ENCODE results near the gene CPT2. TPM values are rescaled to one million over a fixed set of nuclear protein-coding genes. Genes with fewer than 3 reads are reported as not detected.

CPT2 gene
- total RNA-seq, 1 donor from 2014 or later: 26.3 TPM

GRCh38 chr1:53163291-53163768 lies 33.3 kb upstream of the CPT2 start:
- Histone ChIP-seq H3K4me1 (no peaks in the 10 kb centered on the region), H3K27ac (no peak overlapping the region), H3K9me3 (no peaks in the 10 kb centered on the region), H3K27me3 (ENCODE audit: low read depth) (no peaks in the 10 kb centered on the region), H3K36me3 (no peaks in the 10 kb centered on the region), H3K4me3 (no peak overlapping the region)
- DNase-seq (no peak), ATAC-seq (no peak)
- no peak for TF ChIP-seq CTCF (IDR thresholded peaks at IDR 0.05)
- intact Hi-C loops (cut with DNase I): no loop called here

DNA sequence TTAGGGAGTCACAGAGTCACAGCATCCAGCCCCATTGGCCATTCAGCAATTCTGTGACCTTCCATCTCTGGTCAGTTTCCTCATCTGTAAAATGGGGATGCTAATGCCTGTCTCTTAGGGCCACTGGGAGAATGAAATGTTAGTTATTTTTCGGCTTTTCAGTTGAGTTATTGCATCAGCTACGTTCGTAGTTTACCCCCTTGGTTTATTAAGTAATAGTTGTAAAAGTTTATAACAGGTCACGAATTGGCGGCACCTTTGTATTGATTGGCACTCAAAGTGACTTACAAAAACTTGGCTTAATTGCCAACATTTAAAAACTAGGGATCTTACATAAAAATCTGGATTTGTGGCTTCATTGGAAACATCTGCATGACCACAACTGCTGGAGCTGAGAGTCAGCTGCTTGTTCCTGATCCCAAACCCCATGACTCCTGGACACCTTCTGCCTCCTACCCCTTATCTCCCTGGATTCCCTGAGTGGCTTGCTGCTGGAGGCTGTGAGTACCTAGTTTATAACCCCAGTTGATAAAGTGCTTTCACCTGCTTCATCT lies 31.1 kb upstream of the CPT2 start:
- Histone ChIP-seq H3K27me3 (ENCODE audit: low read depth) (no peaks in the 10 kb centered on the region), H3K9me3 (no peaks in the 10 kb centered on the region), H3K4me1 (no peaks in the 10 kb centered on the region), H3K4me3 (no peak overlapping the region), H3K27ac (no peak overlapping the region), H3K36me3 (no peaks in the 10 kb centered on the region)
- DNase-seq (no peak), ATAC-seq (no peak)
- intact Hi-C loops (cut with DNase I): no loop called here
- TF ChIP-seq CTCF (IDR thresholded peaks at IDR 0.05): no peak

GRCh38 chr1:53166366-53166765 lies 30.3 kb upstream of the CPT2 start:
- no peaks in the 10 kb centered on the region for H3K9me3 ChIP-seq
- intact Hi-C loops (cut with DNase I): no loop called here
- ATAC-seq (no peak), DNase-seq (no peak)
- H3K4me3 ChIP-seq: no peak overlapping the region
- no peaks in the 10 kb centered on the region for H3K36me3 ChIP-seq
- no peaks in the 10 kb centered on the region for H3K27me3 ChIP-seq (ENCODE audit: low read depth)
- H3K4me1 ChIP-seq: no peaks in the 10 kb centered on the region
- H3K27ac ChIP-seq: no peak overlapping the region
- no peak for TF ChIP-seq CTCF (IDR thresholded peaks at IDR 0.05)

DNA sequence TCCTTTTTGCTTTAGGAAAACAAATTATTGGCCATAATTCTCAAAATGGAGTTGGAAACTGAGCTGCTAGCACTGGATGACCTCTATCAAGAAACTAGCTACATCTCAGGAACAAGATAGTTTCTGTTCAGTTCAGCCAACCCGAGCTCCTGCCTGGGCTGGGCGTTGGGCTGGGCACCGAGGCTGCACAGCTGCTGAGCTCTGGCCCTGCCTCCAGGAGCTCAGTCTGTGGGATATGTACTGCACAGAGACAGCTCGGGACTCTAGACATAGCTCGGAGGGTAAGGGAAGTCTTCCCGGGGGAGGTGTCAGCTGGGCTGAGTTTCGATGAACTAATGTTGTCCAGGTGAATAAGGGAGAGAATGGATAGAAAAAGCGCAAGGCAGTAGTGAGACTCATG lies 29.7 kb upstream of the CPT2 start:
- no peak for ATAC-seq
- no peaks in the 10 kb centered on the region for H3K36me3 ChIP-seq
- H3K27ac ChIP-seq: no peak overlapping the region
- intact Hi-C loops (cut with DNase I): no loop called here
- TF ChIP-seq CTCF (IDR thresholded peaks at IDR 0.05): no peak
- no peak overlapping the region for H3K4me3 ChIP-seq
- no peaks in the 10 kb centered on the region for H3K27me3 ChIP-seq (ENCODE audit: low read depth)
- DNase-seq: no peak
- H3K9me3 ChIP-seq: no peaks in the 10 kb centered on the region
- H3K4me1 ChIP-seq: peaks cover under 1% of the 10 kb centered on the region

- H3K36me3 ChIP-seq: no peaks in the 10 kb centered on the region
- no peak for TF ChIP-seq CTCF (IDR thresholded peaks at IDR 0.05)
- H3K4me3 ChIP-seq: no peak overlapping the region
- H3K27me3 ChIP-seq (ENCODE audit: low read depth): no peaks in the 10 kb centered on the region
- DNase-seq (no peak), ATAC-seq (peak in 1 of 2 donors; percentile 20)
- no peak overlapping the region for H3K27ac ChIP-seq
- H3K9me3 ChIP-seq: no peaks in the 10 kb centered on the region
- intact Hi-C loops (cut with DNase I): no loop called here
- H3K4me1 ChIP-seq: peaks cover 35% of the 10 kb centered on the region
Measured at GRCh38 chr1:53172426-53173128, 24.0 kb upstream of the CPT2 start.
